ENCODE results near the gene CCDC178. TPM values are rescaled to one million over a fixed set of nuclear protein-coding genes. Genes with fewer than 3 reads are reported as not detected.

The CCDC178 gene
- total RNA-seq, 2 donors from 2014 or later = 1.6 TPM; not detected in 1

- H3K4me3 ChIP-seq = no peak overlapping the region
- TF ChIP-seq CTCF (IDR thresholded peaks at IDR 0.05) = no peak
- no peak overlapping the region for H3K27ac ChIP-seq
- H3K27me3 ChIP-seq (replicated peaks; ENCODE audit: insufficient read depth) = no peaks in the 10 kb centered on the region
- no peaks in the 10 kb centered on the region for H3K9me3 ChIP-seq
- no peaks in the 10 kb centered on the region for H3K36me3 ChIP-seq
- H3K4me1 ChIP-seq (ENCODE audit: control insufficient read depth in 1 of 2, low read depth in 2 of 2) = no peaks in the 10 kb centered on the region
- ATAC-seq (ENCODE audit: insufficient number of reproducible peaks, low FRiP score, low read depth) (no peak), DNase-seq (ENCODE audit: low spot score) (no peak)
These were observed 294.5 kb downstream of the CCDC178 start for GRCh38 chr18:33146014-33146413.

- no peak overlapping the region for H3K27ac ChIP-seq
- no peaks in the 10 kb centered on the region for H3K4me1 ChIP-seq (ENCODE audit: control insufficient read depth in 1 of 2, low read depth in 2 of 2)
- no peak for TF ChIP-seq CTCF (IDR thresholded peaks at IDR 0.05)
- DNase-seq (ENCODE audit: low spot score) = no peak
- no peak for ATAC-seq (ENCODE audit: insufficient number of reproducible peaks, low FRiP score, low read depth)
- no peaks in the 10 kb centered on the region for H3K9me3 ChIP-seq
- H3K27me3 ChIP-seq (replicated peaks; ENCODE audit: insufficient read depth) = no peaks in the 10 kb centered on the region
- H3K4me3 ChIP-seq = no peak overlapping the region
- H3K36me3 ChIP-seq = no peaks in the 10 kb centered on the region
These were observed 304.4 kb downstream of the CCDC178 start for GRCh38 chr18:33135951-33136660.

GRCh38 chr18:33132657-33133056 lies 307.9 kb downstream of the CCDC178 start:
- no peaks in the 10 kb centered on the region for H3K9me3 ChIP-seq
- no peaks in the 10 kb centered on the region for H3K36me3 ChIP-seq
- no peaks in the 10 kb centered on the region for H3K27me3 ChIP-seq (replicated peaks; ENCODE audit: insufficient read depth)
- no peaks in the 10 kb centered on the region for H3K4me1 ChIP-seq (ENCODE audit: control insufficient read depth in 1 of 2, low read depth in 2 of 2)
- H3K27ac ChIP-seq = no peak overlapping the region
- DNase-seq (ENCODE audit: low spot score) = no peak
- H3K4me3 ChIP-seq = no peak overlapping the region
- ATAC-seq (ENCODE audit: insufficient number of reproducible peaks, low FRiP score, low read depth) = no peak
- no peak for TF ChIP-seq CTCF (IDR thresholded peaks at IDR 0.05)

GRCh38 chr18:33128581-33128980 lies 311.9 kb downstream of the CCDC178 start:
- Histone ChIP-seq H3K27ac (no peak overlapping the region), H3K4me1 (ENCODE audit: control insufficient read depth in 1 of 2, low read depth in 2 of 2) (no peaks in the 10 kb centered on the region), H3K27me3 (replicated peaks; ENCODE audit: insufficient read depth) (no peaks in the 10 kb centered on the region), H3K4me3 (no peak overlapping the region), H3K9me3 (no peaks in the 10 kb centered on the region), H3K36me3 (no peaks in the 10 kb centered on the region)
- no peak for TF ChIP-seq CTCF (IDR thresholded peaks at IDR 0.05)
- ATAC-seq (ENCODE audit: insufficient number of reproducible peaks, low FRiP score, low read depth) (no peak), DNase-seq (ENCODE audit: low spot score) (no peak)

- no peak overlapping the region for H3K4me3 ChIP-seq
- no peaks in the 10 kb centered on the region for H3K36me3 ChIP-seq
- ATAC-seq (ENCODE audit: insufficient number of reproducible peaks, low FRiP score, low read depth) (no peak), DNase-seq (ENCODE audit: low spot score) (no peak)
- H3K4me1 ChIP-seq (ENCODE audit: control insufficient read depth in 1 of 2, low read depth in 2 of 2) = no peaks in the 10 kb centered on the region
- no peaks in the 10 kb centered on the region for H3K27me3 ChIP-seq (replicated peaks; ENCODE audit: insufficient read depth)
- no peak overlapping the region for H3K27ac ChIP-seq
- TF ChIP-seq CTCF (IDR thresholded peaks at IDR 0.05) = no peak
- no peaks in the 10 kb centered on the region for H3K9me3 ChIP-seq
These were observed 316.5 kb downstream of the CCDC178 start for GRCh38 chr18:33123862-33124518.
